OCI-LY3 (cell line): ENCODE results near the gene PALLD.

Experiments
- H2AFZ ChIP-seq: fragments of 200-600, 300-600 bp; shearing (Covaris generic); 2 replicates; pipeline ENCODE4 v1.6.0; 2014; ENCODE audit warnings: antibody characterized with exemption, low read depth, low read length
- H3K27ac ChIP-seq: fragments of 200-600, 300-600 bp; sonication (generic); 2 replicates; pipeline ENCODE4 v1.5.1; 2014; ENCODE audit warnings: mild to moderate bottlenecking, low read length, moderate library complexity, mixed read lengths
- H3K27me3 ChIP-seq: fragments of 200-600, 300-600 bp; sonication (generic); 2 replicates; pipeline ENCODE4 v1.6.1; 2014; ENCODE audit warnings: low read depth, low read length, mixed read lengths
- H3K36me3 ChIP-seq: fragments of 200-600, 300-600 bp; sonication (generic); replicated peaks from 2 replicates; pipeline ENCODE3; 2014; ENCODE audit warnings: low read depth, low read length, mixed read lengths
- H3K4me1 ChIP-seq: fragments of 300-600, 200-600 bp; sonication (generic); 2 replicates; pipeline ENCODE4 v1.6.1; 2014; ENCODE audit warnings: low read length, mixed read lengths
- H3K4me2 ChIP-seq: fragments of 200-600, 300-600 bp; sonication (generic); 2 replicates; pipeline ENCODE4 v1.6.1; 2014; ENCODE audit warnings: low read length, mixed read lengths
- H3K4me3 ChIP-seq: fragments of 300-600, 200-600 bp; sonication (generic); 2 replicates; pipeline ENCODE4 v1.5.1; 2014; ENCODE audit warnings: antibody characterized with exemption, mild to moderate bottlenecking, low read length, moderate library complexity
- H3K79me2 ChIP-seq: fragments of 300-600, 200-600 bp; shearing (Covaris generic); 2 replicates; pipeline ENCODE4 v1.6.1; 2014; ENCODE audit warnings: mild to moderate bottlenecking, low read length, mixed read lengths
- H3K9ac ChIP-seq: fragments of 300-600, 200-600 bp; shearing (Covaris generic); 2 replicates; pipeline ENCODE4 v1.6.0; 2014; ENCODE audit warnings: mild to moderate bottlenecking, low read length, moderate library complexity
- H3K9me3 ChIP-seq: fragments of 200-600, 300-600 bp; shearing (Covaris generic); 2 replicates; pipeline ENCODE4 v1.6.1; 2014; ENCODE audit warnings: low read length, mixed read lengths; ENCODE audit not compliant: insufficient read depth
- H4K20me1 ChIP-seq: fragments of 200-600, 300-600 bp; sonication (generic); 2 replicates; pipeline ENCODE4 v1.6.1; 2016; ENCODE audit warnings: low read length, mixed read lengths; ENCODE audit not compliant: insufficient read depth
- EZH2phosphoT487 ChIP-seq: fragments of 200-600 bp; shearing (Covaris generic); IDR thresholded peaks from 2 replicates; pipeline ENCODE4 v1.6.1; 2018; ENCODE audit warnings: antibody characterized with exemption, mixed run types, low read depth

The PALLD gene

DNA sequence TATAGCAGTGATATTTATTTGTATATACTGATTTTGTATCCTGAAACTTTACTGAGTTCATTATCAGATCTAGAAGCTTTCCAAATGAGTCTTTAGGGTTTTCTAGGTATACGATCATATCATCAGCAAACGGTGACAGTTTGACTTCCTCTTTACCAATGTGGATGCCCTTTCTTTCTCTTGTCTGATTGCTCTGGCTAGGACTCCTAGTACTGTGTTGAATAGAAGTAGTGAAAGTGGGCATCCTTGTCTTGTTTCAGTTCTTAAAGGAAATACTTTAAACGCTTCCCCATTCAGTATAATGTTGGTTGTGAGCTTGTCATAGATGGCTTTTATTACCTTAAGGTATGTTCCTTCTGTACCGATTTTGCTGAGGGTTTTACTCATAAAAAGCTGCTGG, 475.7 kb downstream of the PALLD start:
- Histone ChIP-seq H3K27ac (no peak overlapping the region), H3K4me2 (no peak overlapping the region), H3K9me3 (no peaks in the 10 kb centered on the region; the same call in none of the 2 replicates), H3K4me1 (peaks cover 7% of the 10 kb centered on the region), H3K36me3 (peaks cover 43% of the 10 kb centered on the region), H4K20me1 (no peaks in the 10 kb centered on the region), H2AFZ (no peak overlapping the region), H3K79me2 (no peaks in the 10 kb centered on the region), H3K4me3 (no peak overlapping the region), H3K9ac (no peak overlapping the region), H3K27me3 (no peaks in the 10 kb centered on the region)
- TF ChIP-seq EZH2phosphoT487, result no peak
